ENCODE results near the gene ZNF76.

Gene ZNF76

DNA sequence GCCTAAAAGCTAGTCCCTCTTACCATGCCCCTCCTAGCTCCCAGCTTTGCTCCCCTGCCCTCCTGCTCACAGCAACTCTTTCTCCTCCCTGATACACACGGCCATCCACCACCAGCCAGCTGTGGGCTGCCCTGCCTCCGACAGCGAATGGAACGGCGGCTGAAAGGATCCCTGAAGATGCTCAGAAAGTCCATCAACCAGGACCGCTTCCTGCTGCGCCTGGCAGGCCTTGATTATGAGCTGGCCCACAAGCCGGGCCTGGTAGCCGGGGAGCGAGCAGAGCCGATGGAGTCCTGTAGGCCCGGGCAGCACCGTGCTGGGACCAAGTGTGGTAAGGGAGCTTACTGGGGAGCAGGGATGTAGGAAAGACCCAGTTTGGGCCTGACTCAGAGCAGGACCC, 16.6 kb upstream of the ZNF76 start:
- Histone ChIP-seq H3K27me3 (no peaks in the 10 kb centered on the region), H3K27ac (no peak overlapping the region), H3K4me3 (ENCODE audit: low read depth in 1 of 2, low read length in 1 of 2) (no peak overlapping the region), H3K9me3 (no peaks in the 10 kb centered on the region), H3K4me1 (ENCODE audit: control insufficient read depth in 1 of 2, insufficient read depth in 1 of 2, low read depth in 1 of 2, low read length in 1 of 2) (no peaks in the 10 kb centered on the region), H3K36me3 (no peaks in the 10 kb centered on the region)
- TF ChIP-seq, protein P1, sequence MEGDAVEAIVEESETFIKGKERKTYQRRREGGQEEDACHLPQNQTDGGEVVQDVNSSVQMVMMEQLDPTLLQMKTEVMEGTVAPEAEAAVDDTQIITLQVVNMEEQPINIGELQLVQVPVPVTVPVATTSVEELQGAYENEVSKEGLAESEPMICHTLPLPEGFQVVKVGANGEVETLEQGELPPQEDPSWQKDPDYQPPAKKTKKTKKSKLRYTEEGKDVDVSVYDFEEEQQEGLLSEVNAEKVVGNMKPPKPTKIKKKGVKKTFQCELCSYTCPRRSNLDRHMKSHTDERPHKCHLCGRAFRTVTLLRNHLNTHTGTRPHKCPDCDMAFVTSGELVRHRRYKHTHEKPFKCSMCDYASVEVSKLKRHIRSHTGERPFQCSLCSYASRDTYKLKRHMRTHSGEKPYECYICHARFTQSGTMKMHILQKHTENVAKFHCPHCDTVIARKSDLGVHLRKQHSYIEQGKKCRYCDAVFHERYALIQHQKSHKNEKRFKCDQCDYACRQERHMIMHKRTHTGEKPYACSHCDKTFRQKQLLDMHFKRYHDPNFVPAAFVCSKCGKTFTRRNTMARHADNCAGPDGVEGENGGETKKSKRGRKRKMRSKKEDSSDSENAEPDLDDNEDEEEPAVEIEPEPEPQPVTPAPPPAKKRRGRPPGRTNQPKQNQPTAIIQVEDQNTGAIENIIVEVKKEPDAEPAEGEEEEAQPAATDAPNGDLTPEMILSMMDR (IDR thresholded peaks at IDR 0.05): no peak

DNA sequence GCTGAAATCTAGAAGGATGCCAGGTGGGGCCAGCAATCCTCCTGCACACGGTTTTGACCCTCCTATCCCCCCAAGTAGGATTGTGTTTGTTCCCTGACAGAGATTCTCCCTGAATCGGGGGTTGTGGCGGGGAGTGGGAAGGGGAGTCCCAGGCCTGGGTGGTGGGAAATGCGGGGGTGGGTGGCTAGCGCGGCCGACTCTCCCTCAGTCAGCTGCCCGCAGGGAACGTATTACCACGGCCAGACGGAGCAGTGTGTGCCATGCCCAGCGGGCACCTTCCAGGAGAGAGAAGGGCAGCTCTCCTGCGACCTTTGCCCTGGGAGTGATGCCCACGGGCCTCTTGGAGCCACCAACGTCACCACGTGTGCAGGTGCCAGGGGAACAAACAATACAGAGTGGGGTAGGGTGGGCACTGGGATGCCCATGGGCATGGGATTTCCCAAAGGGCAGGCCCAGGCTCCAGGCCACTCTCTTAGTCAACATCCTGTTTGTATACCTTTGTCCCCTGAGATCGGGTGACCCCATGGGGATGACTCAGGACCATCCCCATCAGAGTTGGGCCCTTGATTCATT, 16.1 kb upstream of the ZNF76 start:
- Histone ChIP-seq H3K9me3 (no peaks in the 10 kb centered on the region), H3K4me3 (ENCODE audit: low read depth in 1 of 2, low read length in 1 of 2) (no peak overlapping the region), H3K4me1 (ENCODE audit: control insufficient read depth in 1 of 2, insufficient read depth in 1 of 2, low read depth in 1 of 2, low read length in 1 of 2) (no peaks in the 10 kb centered on the region), H3K27ac (no peak overlapping the region), H3K27me3 (no peaks in the 10 kb centered on the region), H3K36me3 (no peaks in the 10 kb centered on the region)
- TF ChIP-seq, protein P1 (IDR thresholded peaks at IDR 0.05): no peak

DNA sequence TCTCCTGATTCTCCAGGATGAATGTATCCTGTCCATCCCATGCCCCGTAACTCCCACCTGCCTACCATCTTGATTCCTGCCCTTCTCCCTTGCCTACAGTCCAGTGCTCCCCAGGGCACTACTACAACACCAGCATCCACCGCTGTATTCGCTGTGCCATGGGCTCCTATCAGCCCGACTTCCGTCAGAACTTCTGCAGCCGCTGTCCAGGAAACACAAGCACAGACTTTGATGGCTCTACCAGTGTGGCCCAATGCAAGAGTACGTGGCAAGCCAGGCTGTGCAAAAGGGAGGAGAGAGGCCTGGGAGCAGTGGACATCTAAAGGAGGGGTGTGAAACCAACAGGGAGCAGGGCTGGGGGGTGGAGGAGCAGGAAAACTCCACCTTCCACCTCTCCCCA, 15.0 kb upstream of the ZNF76 start:
- Histone ChIP-seq H3K4me3 (ENCODE audit: low read depth in 1 of 2, low read length in 1 of 2) (no peak overlapping the region), H3K27ac (no peak overlapping the region), H3K27me3 (no peaks in the 10 kb centered on the region), H3K9me3 (no peaks in the 10 kb centered on the region), H3K36me3 (no peaks in the 10 kb centered on the region), H3K4me1 (ENCODE audit: control insufficient read depth in 1 of 2, insufficient read depth in 1 of 2, low read depth in 1 of 2, low read length in 1 of 2) (no peaks in the 10 kb centered on the region)
- TF ChIP-seq, protein P1 (IDR thresholded peaks at IDR 0.05): no peak

DNA sequence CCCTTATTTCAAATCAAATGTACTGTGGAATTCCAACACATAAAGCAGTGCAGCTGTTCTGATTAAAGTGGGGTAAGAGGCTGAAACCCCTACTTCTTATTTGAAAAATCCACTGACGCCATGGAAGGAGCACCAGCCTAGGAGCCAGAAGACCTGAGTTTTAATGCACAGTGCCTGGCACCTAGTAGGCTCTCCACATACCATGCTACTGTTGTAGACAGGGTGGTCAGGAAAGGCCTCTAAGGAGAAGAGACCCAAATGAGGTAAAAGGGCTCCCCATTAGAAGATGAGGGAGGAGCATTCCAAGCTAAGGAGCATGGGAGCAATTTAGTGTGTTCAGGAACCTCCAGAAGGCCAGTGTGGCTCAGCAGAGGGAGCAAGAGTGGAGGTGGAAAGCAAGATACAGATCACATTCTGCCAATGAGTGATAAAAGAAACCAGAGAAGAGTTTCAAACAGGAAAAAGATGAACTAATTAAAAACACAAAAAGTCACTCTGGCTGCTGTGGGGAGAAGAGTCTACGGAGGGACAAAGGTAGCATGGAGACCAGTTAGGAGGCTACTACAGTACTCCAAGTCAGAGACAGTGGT, 11.8 kb upstream of the ZNF76 start:
- no peaks in the 10 kb centered on the region for H3K9me3 ChIP-seq
- H3K27ac ChIP-seq: no peak overlapping the region
- no peaks in the 10 kb centered on the region for H3K4me1 ChIP-seq (ENCODE audit: control insufficient read depth in 1 of 2, insufficient read depth in 1 of 2, low read depth in 1 of 2, low read length in 1 of 2)
- H3K36me3 ChIP-seq: no peaks in the 10 kb centered on the region
- no peaks in the 10 kb centered on the region for H3K27me3 ChIP-seq
- TF ChIP-seq, protein P1 (IDR thresholded peaks at IDR 0.05): no peak
- no peak overlapping the region for H3K4me3 ChIP-seq (ENCODE audit: low read depth in 1 of 2, low read length in 1 of 2)

DNA sequence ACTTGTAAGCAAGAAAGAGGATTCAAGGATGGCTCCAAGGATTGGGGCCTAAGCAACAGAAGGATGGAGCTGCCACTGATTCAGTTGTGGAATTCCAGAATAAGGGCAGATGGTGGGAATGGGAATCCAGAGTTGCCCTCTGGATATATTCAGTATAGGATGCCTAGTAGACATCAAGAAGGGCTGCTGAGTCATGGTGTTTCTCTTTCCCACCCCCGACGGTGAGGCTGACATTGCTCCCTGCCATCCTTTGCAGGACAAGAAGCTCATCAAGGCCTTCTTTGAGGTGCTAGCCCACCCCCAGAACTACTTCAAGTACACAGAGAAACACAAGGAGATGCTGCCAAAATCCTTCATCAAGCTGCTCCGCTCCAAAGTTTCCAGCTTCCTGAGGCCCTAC, 11.2 kb upstream of the ZNF76 start:
- H3K9me3 ChIP-seq: no peaks in the 10 kb centered on the region
- TF ChIP-seq, protein P1 (IDR thresholded peaks at IDR 0.05): no peak

More for the DNA sequence above, 11.2 kb upstream of the ZNF76 start:
- Histone ChIP-seq H3K27me3 (no peaks in the 10 kb centered on the region), H3K4me1 (ENCODE audit: control insufficient read depth in 1 of 2, insufficient read depth in 1 of 2, low read depth in 1 of 2, low read length in 1 of 2) (no peaks in the 10 kb centered on the region), H3K27ac (no peak overlapping the region), H3K4me3 (ENCODE audit: low read depth in 1 of 2, low read length in 1 of 2) (no peak overlapping the region), H3K36me3 (no peaks in the 10 kb centered on the region)

Data from neutrophil (primary cell).